PC-9 (cell line): ENCODE data around the gene RANBP10.

Experiments used
- CTCF ChIP-seq: fragments of 200-600 bp; sonication (generic); conservative IDR thresholded peaks from 2 replicates; pipeline ENCODE4 v1.6.1; 2017; ENCODE audit warnings: mixed run types, antibody characterized with exemption, mild to moderate bottlenecking, moderate library complexity
- EZH2 ChIP-seq: fragments of 200-600 bp; sonication (generic); IDR thresholded peaks from 2 replicates; pipeline ENCODE4 v1.8.0; 2017; ENCODE audit warnings: antibody characterized with exemption, low read depth

- TF ChIP-seq CTCF (no peak), EZH2 (no peak)
These were observed 82.5 kb downstream of the RANBP10 start for GRCh38 chr16:67723911-67724305.
